Endothelial cell of umbilical vein (primary cell): Measurements from ENCODE around the gene TIAM1. TPM values are rescaled to one million over a fixed set of nuclear protein-coding genes. Genes with fewer than 3 reads are reported as not detected.

Source experiments
- BruUV-seq: library from RNA; stranded (reverse); fragments of 400-500 nt; replicated peaks from 2 replicates; lab custom pipeline; 2021; lab: Mats Ljungman, UMichigan
- CTCF ChIA-PET: fragments of 300-600, 350-600 bp; sonication (Branson Sonifier 250); formaldehyde crosslinking; loops from one replicate; lab custom pipeline; 2021; ENCODE audit warnings: antibody characterized with exemption, inconsistent platforms; lab: Charles Lee
- POLR2A ChIA-PET: fragments of 300-600, 350-600 bp; sonication (Branson Sonifier 250); formaldehyde crosslinking; loops from one replicate; lab custom pipeline; 2021; ENCODE audit warnings: antibody characterized with exemption, inconsistent platforms; lab: Charles Lee
- DNase-seq: peaks from one replicate; pipeline ENCODE4 v3.0.0-alpha.2; 2011; ENCODE audit warnings: low read depth, low spot score
- FAIRE-seq: peaks from 2 replicates; lab custom pipeline; 2011; peaks lifted over from hg19 to GRCh38; lab: Jason Lieb, UNC
- H2AFZ ChIP-seq: 2 replicates; pipeline ENCODE4 v1.6.0; 2012; ENCODE audit warnings: low read depth, low read length, control low read depth, inconsistent platforms
- H3K27ac ChIP-seq: 2 replicates; pipeline ENCODE4 v1.5.1; 2011; ENCODE audit warnings: low read depth, mild to moderate bottlenecking, control low read depth, low read length, moderate library complexity; ENCODE audit not compliant: insufficient read depth
- H3K27me3 ChIP-seq, 2 experiments: 2 replicates each; pipeline versions ENCODE4 v1.6.0 to v1.6.1; 2011; ENCODE audit warnings: low read length in 2 of 2, mixed read lengths in 1 of 2; ENCODE audit not compliant: control insufficient read depth in 2 of 2, insufficient read depth in 2 of 2
- H3K36me3 ChIP-seq, 2 experiments: 2 replicates in 1 of 2; 3 replicates in 1 of 2; pipeline ENCODE4 v1.5.1; 2011; ENCODE audit warnings: low read length in 2 of 2, mild to moderate bottlenecking in 1 of 2, moderate library complexity in 1 of 2; ENCODE audit not compliant: control insufficient read depth in 2 of 2, insufficient read depth in 2 of 2; ENCODE audit errors: extremely low read depth in 1 of 2
- H3K4me1 ChIP-seq: 3 replicates; pipeline ENCODE4 v1.5.1; 2011; ENCODE audit warnings: mild to moderate bottlenecking, low read length; ENCODE audit not compliant: control insufficient read depth, insufficient read depth; ENCODE audit errors: extremely low read depth
- H3K4me2 ChIP-seq: 2 replicates; pipeline ENCODE4 v1.6.1; 2011; ENCODE audit warnings: low read length, control low read depth, mixed read lengths; ENCODE audit not compliant: insufficient read depth
- H3K4me3 ChIP-seq, 3 experiments: fragments of 200-600 bp in 1 of 3; sonication (generic), shearing (Covaris generic) in 1 of 3; replicated peaks in 1 of 3; 2 replicates each; pipeline ENCODE4 v1.5.1; 2011 to 2016; ENCODE audit warnings: control low read depth in 3 of 3, low read length in 3 of 3, mild to moderate bottlenecking in 2 of 3, inconsistent platforms in 1 of 3, low read depth in 1 of 3, moderate library complexity in 1 of 3; ENCODE audit not compliant: insufficient read depth in 1 of 3
- H3K79me2 ChIP-seq: 2 replicates; pipeline ENCODE4 v1.6.0; 2012; ENCODE audit warnings: low read length, inconsistent platforms; ENCODE audit not compliant: control insufficient read depth, insufficient read depth
- H3K9ac ChIP-seq: replicated peaks from 2 replicates; pipeline ENCODE3; 2011; ENCODE audit warnings: low read length, control low read depth; ENCODE audit not compliant: insufficient read depth; ENCODE audit errors: extremely low read depth
- H3K9me1 ChIP-seq: replicated peaks from 3 replicates; pipeline ENCODE4 v1.6.0; 2011; ENCODE audit warnings: mild to moderate bottlenecking, low read length; ENCODE audit not compliant: control insufficient read depth, insufficient read depth; ENCODE audit errors: extremely low read depth
- H3K9me3 ChIP-seq: replicated peaks from 2 replicates; pipeline ENCODE4 v1.5.1; 2012; ENCODE audit warnings: low read length, inconsistent platforms; ENCODE audit not compliant: control insufficient read depth, insufficient read depth
- H4K20me1 ChIP-seq: replicated peaks from 2 replicates; pipeline ENCODE3; 2011; ENCODE audit warnings: mild to moderate bottlenecking, low read length; ENCODE audit not compliant: control insufficient read depth, insufficient read depth; ENCODE audit errors: extremely low read depth
- EZH2 ChIP-seq: IDR thresholded peaks from 2 replicates; pipeline ENCODE4 v1.6.1; 2012; ENCODE audit warnings: borderline replicate concordance, low read depth, mild to moderate bottlenecking, moderate library complexity, low read length, inconsistent platforms; ENCODE audit not compliant: severe bottlenecking
- FOS ChIP-seq: IDR thresholded peaks from 2 replicates; pipeline ENCODE4 v1.6.1; 2011; ENCODE audit warnings: mild to moderate bottlenecking, low read length, moderate library complexity, borderline replicate concordance; ENCODE audit not compliant: insufficient read depth
- GATA2 ChIP-seq: IDR thresholded peaks from 2 replicates; pipeline ENCODE4 v1.7.0; 2011; ENCODE audit warnings: low read depth, mild to moderate bottlenecking, moderate library complexity, mixed read lengths, low read length; ENCODE audit not compliant: insufficient read length, insufficient read depth
- JUN ChIP-seq: IDR thresholded peaks from 2 replicates; pipeline ENCODE4 v1.6.1; 2011; ENCODE audit warnings: borderline replicate concordance, low read depth; ENCODE audit not compliant: insufficient read length, insufficient read depth
- MYC ChIP-seq: IDR thresholded peaks from one replicate; pipeline ENCODE4 v1.6.1; 2011; ENCODE audit warnings: mild to moderate bottlenecking, low read depth, low read length
- POLR2A ChIP-seq: IDR thresholded peaks from 2 replicates; pipeline ENCODE4 v1.6.1; 2012; ENCODE audit warnings: low read depth, mild to moderate bottlenecking, control low read depth, low read length
- POLR2AphosphoS5 ChIP-seq: IDR thresholded peaks from 2 replicates; pipeline ENCODE4 v1.6.1; 2012; ENCODE audit warnings: low read depth, mild to moderate bottlenecking, control low read depth, low read length, moderate library complexity; ENCODE audit not compliant: insufficient read depth
- dilution Hi-C: fragments of 300-500 bp; cut with MboI; formaldehyde crosslinking; loops from one replicate; pipeline ENCODE4 v1.15.0; 2019; ENCODE audit warnings: low sequenced_read_pairs; ENCODE audit not compliant: extremely low pct_ligation_motif_present
- intact Hi-C: fragments of 100-400 bp; cut with micrococcal nuclease; formaldehyde crosslinking; loops from one replicate; pipeline ENCODE4 v1.10.0; 2022
- polyA plus RNA-seq, 4 experiments: library from polyadenylated mRNA; depleted of rRNA in 3 of 4; stranded (reverse) in 3 of 4; unstranded in 1 of 4; fragments of >200 nt; gene quantifications; 2 replicates each; pipeline versions ENCODE4 v1.2.1 to v1.2.3, GENCODE V29; 2011 to 2012; ENCODE audit warnings: missing spikeins in 1 of 4
- total RNA-seq: library from RNA; stranded (reverse); gene quantifications from 2 replicates; pipeline ENCODE4 v1.2.3, GENCODE V29; 2021
- TF ChIP-seq, protein P1 (sequence below), 2 donors: IDR thresholded peaks; 1 replicate in 1 of 2; 2 replicates in 1 of 2; pipeline ENCODE4 v1.5.1; 2011; ENCODE audit warnings: low read length in 2 of 2, mild to moderate bottlenecking in 2 of 2, moderate library complexity in 2 of 2, control low read depth in 1 of 2, inconsistent platforms in 1 of 2, low read depth in 1 of 2; ENCODE audit not compliant: insufficient read depth in 1 of 2; ENCODE audit errors: extremely low read depth in 1 of 2
- TF ChIP-seq, protein P2 (sequence below): IDR thresholded peaks from 2 replicates; pipeline ENCODE4 v1.6.1; 2011; ENCODE audit not compliant: insufficient read depth, insufficient read length

Gene TIAM1
- total and polyA plus RNA-seq, 2 donors (not counting 3 experiments of a cell fraction or from before 2014, with no cell fraction given): 0.21 to 0.86 TPM

DNA sequence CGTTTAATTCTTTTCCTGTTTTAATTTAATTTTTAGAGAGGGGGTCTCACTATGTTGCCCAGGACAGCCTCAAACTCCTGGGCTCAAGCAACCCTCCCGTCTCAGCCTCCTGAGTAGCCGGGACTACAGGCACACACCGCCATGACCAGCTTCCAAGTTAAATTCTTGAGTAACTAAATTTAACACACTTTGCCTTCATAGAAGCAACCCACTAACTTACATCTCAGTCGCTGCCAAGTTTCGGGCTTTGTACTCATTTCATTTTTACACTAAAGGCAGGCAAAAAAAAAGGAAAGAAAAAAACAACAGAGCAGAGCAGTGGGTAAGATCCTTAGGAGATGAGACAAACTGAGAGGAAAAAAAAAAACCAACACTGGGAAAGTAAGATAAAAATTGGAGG lies 3.5 kb downstream of the TIAM1 start:
- H3K79me2 ChIP-seq: no peaks in the 10 kb centered on the region
- no peak overlapping the region for H3K4me3 ChIP-seq
- dilution Hi-C loops: no loop called here
- POLR2A ChIA-PET: no interaction called here
- no peaks in the 10 kb centered on the region for H3K4me1 ChIP-seq
- intact Hi-C loops: no loop called here
- BruUV-seq: no TSS peak
- no peak overlapping the region for H3K27ac ChIP-seq
- peaks cover 4 to 37% of the 10 kb centered on the region in 2 experiments for H3K27me3 ChIP-seq
- H3K4me2 ChIP-seq: no peak overlapping the region
- H3K9ac ChIP-seq: no peak overlapping the region
- H4K20me1 ChIP-seq: no peaks in the 10 kb centered on the region
- no peaks in the 10 kb centered on the region for H3K36me3 ChIP-seq
- H3K9me1 ChIP-seq: no peaks in the 10 kb centered on the region
- no peak for TF ChIP-seq JUN
- TF ChIP-seq, protein P1, sequence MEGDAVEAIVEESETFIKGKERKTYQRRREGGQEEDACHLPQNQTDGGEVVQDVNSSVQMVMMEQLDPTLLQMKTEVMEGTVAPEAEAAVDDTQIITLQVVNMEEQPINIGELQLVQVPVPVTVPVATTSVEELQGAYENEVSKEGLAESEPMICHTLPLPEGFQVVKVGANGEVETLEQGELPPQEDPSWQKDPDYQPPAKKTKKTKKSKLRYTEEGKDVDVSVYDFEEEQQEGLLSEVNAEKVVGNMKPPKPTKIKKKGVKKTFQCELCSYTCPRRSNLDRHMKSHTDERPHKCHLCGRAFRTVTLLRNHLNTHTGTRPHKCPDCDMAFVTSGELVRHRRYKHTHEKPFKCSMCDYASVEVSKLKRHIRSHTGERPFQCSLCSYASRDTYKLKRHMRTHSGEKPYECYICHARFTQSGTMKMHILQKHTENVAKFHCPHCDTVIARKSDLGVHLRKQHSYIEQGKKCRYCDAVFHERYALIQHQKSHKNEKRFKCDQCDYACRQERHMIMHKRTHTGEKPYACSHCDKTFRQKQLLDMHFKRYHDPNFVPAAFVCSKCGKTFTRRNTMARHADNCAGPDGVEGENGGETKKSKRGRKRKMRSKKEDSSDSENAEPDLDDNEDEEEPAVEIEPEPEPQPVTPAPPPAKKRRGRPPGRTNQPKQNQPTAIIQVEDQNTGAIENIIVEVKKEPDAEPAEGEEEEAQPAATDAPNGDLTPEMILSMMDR (IDR thresholded peaks at IDR 0.05; ENCODE audit: extremely low read depth in 1 of 2, insufficient read depth in 1 of 2, low read depth in 1 of 2, low read length in 2 of 2): no peak
- TF ChIP-seq GATA2: no peak
- TF ChIP-seq MYC: no peak
- no peak overlapping the region for H2AFZ ChIP-seq
- FAIRE-seq (no peak), DNase-seq (no peak)
- CTCF ChIA-PET: no interaction called here
- H3K9me3 ChIP-seq: no peaks in the 10 kb centered on the region

DNA sequence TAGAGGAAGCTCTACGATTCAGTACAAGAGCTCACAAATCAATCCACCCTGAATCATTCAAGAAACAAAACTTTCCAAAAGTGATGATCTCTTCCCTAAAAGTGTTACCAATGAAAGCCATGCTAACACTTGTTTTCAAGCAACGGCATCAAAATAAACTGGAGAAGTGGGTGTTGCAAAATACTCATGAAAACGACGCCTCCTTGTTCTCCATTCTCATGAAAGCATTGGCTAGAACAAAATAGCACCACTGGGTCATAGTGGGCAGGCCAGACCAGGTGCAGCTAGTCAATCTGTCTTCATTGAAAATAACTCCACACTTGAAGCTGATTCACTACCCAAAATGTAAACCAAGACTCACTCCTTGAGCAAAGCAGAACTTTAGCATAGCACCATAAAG lies 4.3 kb downstream of the TIAM1 start:
- CTCF ChIA-PET: no interaction called here
- Histone ChIP-seq H3K9ac (no peak overlapping the region), H2AFZ (no peak overlapping the region), H3K4me1 (no peaks in the 10 kb centered on the region), H3K9me3 (no peaks in the 10 kb centered on the region), H3K4me3 (no peak overlapping the region), H4K20me1 (no peaks in the 10 kb centered on the region), H3K27me3 (peaks cover 4 to 34% of the 10 kb centered on the region in 2 experiments), H3K9me1 (no peaks in the 10 kb centered on the region), H3K27ac (no peak overlapping the region), H3K79me2 (no peaks in the 10 kb centered on the region), H3K36me3 (no peaks in the 10 kb centered on the region), H3K4me2 (no peak overlapping the region)
- FAIRE-seq: no peak
- DNase-seq: no peak
- POLR2A ChIA-PET: no interaction called here
- BruUV-seq: no TSS peak
- dilution Hi-C loops (no loop called here), intact Hi-C loops (no loop called here)
- TF ChIP-seq JUN: no peak
- no peak for TF ChIP-seq GATA2
- TF ChIP-seq, protein P2, sequence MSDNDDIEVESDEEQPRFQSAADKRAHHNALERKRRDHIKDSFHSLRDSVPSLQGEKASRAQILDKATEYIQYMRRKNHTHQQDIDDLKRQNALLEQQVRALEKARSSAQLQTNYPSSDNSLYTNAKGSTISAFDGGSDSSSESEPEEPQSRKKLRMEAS: no peak
- TF ChIP-seq MYC: no peak
- TF ChIP-seq POLR2AphosphoS5: no peak
- no peak for TF ChIP-seq POLR2A
- no peak for TF ChIP-seq EZH2
- no peak for TF ChIP-seq FOS
- TF ChIP-seq, protein P1 (IDR thresholded peaks at IDR 0.05; ENCODE audit: extremely low read depth in 1 of 2, insufficient read depth in 1 of 2, low read depth in 1 of 2, low read length in 2 of 2): no peak
